Raji (cell line): ENCODE results near the gene KCNQ1.

Source experiments
- POLR2A ChIP-seq: IDR thresholded peaks from 2 replicates; pipeline ENCODE4 v1.6.1; 2011; ENCODE audit warnings: low read depth, low read length, control low read depth; ENCODE audit not compliant: insufficient read depth

Gene KCNQ1

DNA sequence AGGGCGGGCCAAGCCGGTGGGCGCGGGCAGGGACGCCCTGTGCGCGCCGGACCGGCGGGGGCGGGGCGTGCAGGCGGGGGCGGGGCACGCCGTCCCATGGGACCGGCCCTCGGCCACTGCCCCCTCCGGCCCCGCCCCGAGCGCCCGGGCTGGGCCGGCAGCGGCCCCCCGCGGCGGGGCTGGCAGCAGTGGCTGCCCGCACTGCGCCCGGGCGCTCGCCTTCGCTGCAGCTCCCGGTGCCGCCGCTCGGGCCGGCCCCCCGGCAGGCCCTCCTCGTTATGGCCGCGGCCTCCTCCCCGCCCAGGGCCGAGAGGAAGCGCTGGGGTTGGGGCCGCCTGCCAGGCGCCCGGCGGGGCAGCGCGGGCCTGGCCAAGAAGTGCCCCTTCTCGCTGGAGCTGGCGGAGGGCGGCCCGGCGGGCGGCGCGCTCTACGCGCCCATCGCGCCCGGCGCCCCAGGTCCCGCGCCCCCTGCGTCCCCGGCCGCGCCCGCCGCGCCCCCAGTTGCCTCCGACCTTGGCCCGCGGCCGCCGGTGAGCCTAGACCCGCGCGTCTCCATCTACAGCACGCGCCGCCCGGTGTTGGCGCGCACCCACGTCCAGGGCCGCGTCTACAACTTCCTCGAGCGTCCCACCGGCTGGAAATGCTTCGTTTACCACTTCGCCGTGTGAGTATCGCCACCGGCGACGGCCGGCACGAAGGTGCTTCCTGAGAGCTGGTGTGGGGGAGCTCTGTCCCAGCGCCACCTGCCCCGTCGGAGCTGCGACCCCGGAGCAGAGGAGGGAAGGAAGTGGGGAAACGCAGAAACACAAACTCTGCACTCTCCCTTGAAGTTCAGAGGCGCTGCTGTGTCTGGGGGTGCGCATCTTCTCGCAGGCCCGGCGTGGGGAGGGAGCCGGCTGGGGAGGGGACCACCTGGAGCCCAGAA lies at the start of gene KCNQ1:
TSS of gene KCNQ1 (plus strand) at position 188 of the 925 bp plus-strand sequence. CDS start at position 279, 91 bp downstream.
- no peak for TF ChIP-seq POLR2A

DNA sequence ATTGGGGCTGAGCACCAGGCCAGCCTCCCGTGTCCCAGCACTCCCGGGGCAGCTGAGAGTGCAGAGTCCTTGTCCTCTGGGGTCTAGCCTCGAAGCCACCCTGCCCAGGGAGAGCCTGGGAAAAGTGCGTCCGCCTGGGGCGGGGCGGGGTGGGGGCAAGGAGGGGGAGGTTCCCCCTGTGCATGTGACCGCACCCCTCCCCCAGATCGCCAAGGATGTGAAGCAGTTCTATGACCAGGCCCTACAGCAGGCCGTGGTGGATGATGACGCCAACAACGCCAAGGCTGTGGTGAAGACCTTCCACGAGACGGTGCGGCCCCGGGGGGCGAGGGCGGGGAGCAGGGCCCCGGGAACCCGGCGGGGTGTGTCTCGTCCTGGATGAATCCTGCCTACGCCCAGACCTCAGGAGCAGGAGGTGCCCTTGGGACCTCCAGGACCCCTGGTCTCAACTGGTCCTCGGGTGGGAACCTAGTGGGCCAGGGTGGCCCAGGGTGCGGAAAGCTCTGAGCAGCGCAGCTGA lies 49.5 kb upstream of the KCNQ1 start:
- TF ChIP-seq POLR2A, result no peak

DNA sequence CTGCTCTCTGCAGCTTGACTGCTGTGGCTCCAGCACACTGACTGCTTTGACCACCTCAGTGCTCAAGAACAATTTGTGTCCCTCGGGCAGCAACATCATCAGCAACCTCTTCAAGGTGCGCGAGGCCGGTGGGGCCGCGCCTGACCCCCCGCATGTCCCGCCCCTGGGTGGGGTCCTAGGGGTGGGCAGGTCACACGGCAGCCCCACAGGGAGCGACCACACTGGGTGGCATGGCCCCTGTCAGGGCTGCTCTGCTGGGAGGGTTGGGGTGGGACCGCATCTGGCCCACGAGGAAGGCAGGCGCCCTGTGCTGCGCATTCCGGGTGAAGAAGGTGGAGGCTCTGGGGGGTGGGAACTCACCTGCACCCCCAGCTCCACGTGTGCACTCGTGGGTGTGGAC lies 49.0 kb upstream of the KCNQ1 start:
- TF ChIP-seq POLR2A, result no peak

GRCh38 chr11:2396471-2396870 lies 48.3 kb upstream of the KCNQ1 start:
- TF ChIP-seq POLR2A, result no peak

DNA sequence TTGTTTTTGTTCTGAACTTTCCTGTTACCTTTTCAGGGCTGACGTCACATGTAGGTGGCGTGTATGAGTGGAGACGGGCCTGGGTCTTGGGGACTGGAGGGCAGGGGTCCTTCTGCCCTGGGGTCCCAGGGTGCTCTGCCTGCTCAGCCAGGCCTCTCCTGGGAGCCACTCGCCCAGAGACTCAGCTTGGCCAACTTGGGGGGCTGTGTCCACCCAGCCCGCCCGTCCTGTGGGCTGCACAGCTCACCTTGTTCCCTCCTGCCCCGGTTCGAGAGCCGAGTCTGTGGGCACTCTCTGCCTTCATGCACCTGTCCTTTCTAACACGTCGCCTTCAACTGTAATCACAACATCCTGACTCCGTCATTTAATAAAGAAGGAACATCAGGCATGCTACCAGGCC lies 47.8 kb upstream of the KCNQ1 start:
- TF ChIP-seq POLR2A, result no peak

- no peak for TF ChIP-seq POLR2A
Measured at GRCh38 chr11:2398664-2399355, 46.0 kb upstream of the KCNQ1 start.

- TF ChIP-seq POLR2A, result no peak
Measured at GRCh38 chr11:2399488-2400068, 45.2 kb upstream of the KCNQ1 start.

DNA sequence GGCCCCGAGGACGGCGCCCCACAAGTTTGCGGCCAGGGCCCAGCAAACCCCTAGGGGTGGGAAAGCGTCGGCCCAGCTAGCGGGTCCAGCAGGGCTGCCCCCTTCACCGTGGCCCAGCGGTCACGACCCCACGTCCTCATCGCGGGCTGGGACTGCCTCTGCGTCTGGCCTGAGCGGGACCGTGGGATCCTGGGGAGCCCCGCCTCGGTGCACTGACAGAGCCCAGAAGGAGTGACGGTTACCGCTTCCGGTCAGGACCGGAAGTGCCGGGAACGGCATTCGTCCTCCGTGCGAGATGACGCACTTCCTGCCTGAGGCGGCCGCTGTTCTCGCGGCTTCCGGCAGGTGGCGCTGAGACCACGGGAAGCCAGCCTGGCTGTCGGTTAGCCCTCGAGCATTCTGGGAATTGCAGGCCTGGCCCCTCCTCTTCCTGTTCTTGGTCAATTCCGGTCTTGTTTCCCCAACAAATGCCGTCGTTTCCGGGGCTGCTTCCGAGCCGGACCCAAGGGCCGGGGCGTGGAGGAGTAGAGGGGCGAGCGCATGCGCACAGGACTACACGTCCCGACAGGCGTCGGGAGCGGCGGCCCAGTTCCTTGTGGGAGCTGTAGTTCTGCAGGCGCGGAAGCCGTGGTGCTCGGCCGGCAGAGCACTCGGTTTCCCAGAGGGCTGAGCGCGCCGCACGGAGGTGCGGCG lies 44.6 kb upstream of the KCNQ1 start, which contains the start of gene TSSC4:
TSS of gene TSSC4 (plus strand) at position 682 of the 693 bp plus-strand sequence. CDS start 1,884 bp downstream, outside the sequence.
- peak; percentile 75 for TF ChIP-seq POLR2A

DNA sequence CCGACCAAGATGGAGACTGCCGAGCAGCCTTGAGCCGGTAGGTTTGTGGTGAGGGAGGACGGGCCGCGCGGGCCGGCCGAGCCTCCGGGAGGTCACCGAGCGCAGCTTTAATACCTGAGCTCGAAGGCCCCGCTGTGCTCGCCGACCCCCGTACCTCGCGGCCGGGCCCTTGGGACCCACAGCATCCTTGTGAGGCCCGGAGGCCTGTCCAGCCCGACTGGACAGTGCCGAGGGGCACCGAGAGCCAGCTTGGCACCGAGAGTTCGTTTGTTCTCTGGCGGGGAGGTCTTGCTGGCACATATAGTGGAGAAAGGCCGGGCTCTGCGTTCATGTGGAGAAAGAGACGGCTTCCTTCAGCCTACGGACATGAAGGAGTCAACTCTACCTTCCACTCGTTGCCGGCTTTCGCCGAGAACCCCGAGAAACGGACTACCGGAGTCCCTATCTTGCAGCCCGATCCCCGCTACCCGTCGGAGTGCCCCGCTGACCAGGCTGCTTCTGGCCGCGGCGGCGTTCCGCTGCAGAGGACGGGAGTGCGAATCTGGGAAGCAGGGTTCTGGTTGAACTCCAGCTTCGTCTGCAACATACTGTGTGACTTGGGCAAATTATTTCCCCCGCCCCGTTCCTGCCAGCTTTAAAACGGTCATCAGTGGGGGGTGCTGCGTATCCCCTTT lies 43.9 kb upstream of the KCNQ1 start:
- TF ChIP-seq POLR2A, result no peak; the same call in 1 of the 2 replicates

- no peak for TF ChIP-seq POLR2A
Measured at GRCh38 chr11:2401436-2401984, 43.3 kb upstream of the KCNQ1 start.

DNA sequence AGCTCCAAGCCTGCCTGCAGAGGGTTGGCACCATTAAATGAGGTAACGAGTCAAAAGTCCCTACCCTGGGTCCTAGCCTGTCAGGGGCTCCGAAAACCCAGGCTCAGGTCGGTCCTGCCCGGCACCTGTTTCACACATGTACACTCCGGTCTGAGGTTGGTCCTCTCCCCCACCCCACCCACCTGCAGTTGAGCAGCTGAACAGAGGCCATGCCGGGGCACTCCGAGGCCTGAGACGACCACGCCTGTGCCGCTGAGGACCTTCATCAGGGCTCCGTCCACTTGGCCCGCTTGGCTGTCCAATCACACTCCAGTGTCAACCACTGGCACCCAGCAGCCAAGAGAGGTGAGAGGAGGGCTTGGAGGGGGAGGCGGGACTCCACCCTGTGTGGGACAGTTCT lies 42.7 kb upstream of the KCNQ1 start:
- TF ChIP-seq POLR2A, result no peak

GRCh38 chr11:2402890-2403645 lies 41.7 kb upstream of the KCNQ1 start:
- TF ChIP-seq POLR2A, result no peak

DNA sequence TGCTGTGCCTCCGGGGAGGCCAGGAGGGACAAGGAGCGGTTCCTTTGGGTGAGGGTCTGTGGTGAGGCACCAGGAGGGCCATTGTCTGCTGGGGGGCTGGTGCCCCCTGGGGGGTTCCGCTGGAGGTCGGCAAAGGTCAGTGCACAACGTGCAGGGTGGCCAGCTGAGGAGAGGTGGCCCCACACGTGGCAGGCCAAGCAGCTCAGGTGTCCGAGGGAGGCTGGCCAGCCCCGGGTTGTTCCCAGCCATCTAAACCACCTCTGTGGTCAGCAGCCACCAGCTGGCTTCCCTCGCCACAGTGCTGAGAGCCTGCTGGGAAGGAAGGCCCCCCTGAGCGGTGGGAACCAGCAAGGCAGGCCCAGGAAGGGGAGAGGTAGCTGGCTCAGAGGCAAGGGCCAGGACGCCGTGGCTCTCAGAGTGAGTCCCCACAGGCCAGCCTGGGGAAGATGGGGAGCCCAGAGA lies 40.0 kb upstream of the KCNQ1 start:
- peak; percentile 28; the same call in 1 of the 2 replicates for TF ChIP-seq POLR2A
